K562 (cell line): Measurements from ENCODE around the gene GJC2. TPM values are rescaled to one million over a fixed set of nuclear protein-coding genes. Genes with fewer than 3 reads are reported as not detected.
A peak's percentile ranks its signal among the peaks of the same experiment; 100 is the strongest.

Experiments
- CBFB ChIP-seq: sonication (generic); formaldehyde crosslinking; IDR thresholded peaks from 2 replicates; pipeline ENCODE4 v1.4.0; 2020; ENCODE audit warnings: mild to moderate bottlenecking, missing genetic modification reagents
- CBX3 ChIP-seq, 2 experiments: IDR thresholded peaks; 1 replicate in 1 of 2; 2 replicates in 1 of 2; pipeline ENCODE4 v1.6.1; 2012; ENCODE audit warnings: inconsistent platforms in 2 of 2, low read length in 2 of 2, borderline replicate concordance in 1 of 2, control low read depth in 1 of 2
- DLX4 ChIP-seq: fragments of 250-450 bp; sonication (Bioruptor Pico); IDR thresholded peaks from 2 replicates; pipeline ENCODE4 v1.6.1; 2021; ENCODE audit warnings: mild to moderate bottlenecking
- HDGF ChIP-seq: fragments of 450-650 bp; IDR thresholded peaks from 2 replicates; pipeline ENCODE4 v1.6.1; 2016
- NFRKB ChIP-seq: fragments of 450-650 bp; IDR thresholded peaks from 2 replicates; pipeline ENCODE4 v1.6.1; 2016; ENCODE audit warnings: low read depth
- PML ChIP-seq: IDR thresholded peaks from 2 replicates; pipeline ENCODE4 v1.6.1; 2012; ENCODE audit warnings: low read length, inconsistent platforms
- POLR2H ChIP-seq: IDR thresholded peaks from 2 replicates; pipeline ENCODE4 v1.6.1; 2016; ENCODE audit warnings: missing genetic modification characterization, low read depth, mild to moderate bottlenecking, control low read depth, missing compliant biosample characterization, moderate library complexity
- PRPF4 ChIP-seq: fragments of 200-400 bp; formaldehyde crosslinking; IDR thresholded peaks from one replicate; pipeline ENCODE4 v1.6.1; 2017; ENCODE audit warnings: low read length, low read depth, mild to moderate bottlenecking; ENCODE audit not compliant: insufficient read depth, poor library complexity, severe bottlenecking
- PTRF ChIP-seq: fragments of 450-650 bp; IDR thresholded peaks from 2 replicates; pipeline ENCODE4 v1.6.1; 2016; ENCODE audit warnings: mild to moderate bottlenecking, missing genetic modification characterization, missing compliant biosample characterization
- SRF ChIP-seq, 2 experiments: fragments of 250-450, 450-650 bp in 1 of 2; sonication (Bioruptor Pico) in 1 of 2; sonication (generic) in 1 of 2; formaldehyde crosslinking; IDR thresholded peaks; 2 replicates each; pipeline versions ENCODE4 v1.5.0 to v1.5.1; 2020 to 2022; ENCODE audit warnings: mild to moderate bottlenecking in 1 of 2, missing genetic modification reagents in 1 of 2
- TOE1 ChIP-seq, 2 experiments: fragments of 450-650 bp in 1 of 2; sonication (generic) in 1 of 2; formaldehyde crosslinking in 1 of 2; IDR thresholded peaks; 2 replicates each; pipeline versions ENCODE4 v1.7.1 to v1.8.0; 2016 to 2022; ENCODE audit warnings: borderline replicate concordance in 2 of 2, mild to moderate bottlenecking in 2 of 2, antibody characterized with exemption in 1 of 2, inconsistent platforms in 1 of 2, low read depth in 1 of 2, missing genetic modification reagents in 1 of 2, moderate library complexity in 1 of 2
- ZBTB2 ChIP-seq: fragments of 450-650 bp; IDR thresholded peaks from 2 replicates; pipeline ENCODE4 v1.6.1; 2016; ENCODE audit warnings: antibody characterized with exemption
- polyA plus RNA-seq, 8 experiments: library from polyadenylated mRNA; depleted of rRNA in 4 of 8; stranded (reverse) in 5 of 8; unstranded in 3 of 8; fragments of >200 nt; fragmentation: Nextera tagmentation in 2 of 8; fragmentation: Illumina TruSeq in 1 of 8; extraction: Ambion mirVana in 2 of 8; extraction: Trizol in 1 of 8; gene quantifications; 2 replicates each; pipeline versions ENCODE4 v1.2.1 to v1.2.3, GENCODE V29; 2011 to 2014; ENCODE audit warnings: inconsistent platforms in 1 of 8, missing spikeins in 1 of 8
- total RNA-seq, 7 experiments: library from RNA; depleted of rRNA in 6 of 7; stranded (reverse); fragments of >200 nt in 6 of 7; fragmentation: Illumina TruSeq in 2 of 7; extraction: Trizol in 2 of 7; gene quantifications; 2 replicates each; pipeline versions ENCODE4 v1.2.1 to v1.2.3, GENCODE V29; 2011 to 2021; ENCODE audit warnings: low replicate concordance in 1 of 7

GJC2 gene
- total and polyA plus RNA-seq, 9 of the 15 experiments (the other 6 are each of a cell fraction or from before 2014, with no cell fraction given): 0.03 to 0.62 (median 0.11) TPM; not detected in 2

- TF ChIP-seq POLR2H (peak; percentile 96), DLX4 (CRISPR knock-in tag) (no peak), ZBTB2 (peak; percentile 95), PTRF (tag) (no peak), CBX3 (IDR thresholded peaks at IDR 0.05; ENCODE audit: borderline replicate concordance in 1 of 2, low read length in 2 of 2) (peak in 1 of 2 experiments; percentile 53; a peak in 1 of 3 replicates), PRPF4 (no peak), SRF (CRISPR knock-in tag; IDR thresholded peaks at IDR 0.05) (peak in 1 of 2 experiments; percentile 7; a peak in 1 of 4 replicates), CBFB (CRISPR knock-in tag) (no peak), PML (0 out of 2 replicates have a peak, but pooled peaks have one; percentile 15), HDGF (0 out of 2 replicates have a peak, but pooled peaks have one; percentile 60), TOE1 (IDR thresholded peaks at IDR 0.05; ENCODE audit: borderline replicate concordance) (0 out of 2 replicates have a peak, but pooled peaks have one; percentile 46), TOE1 (CRISPR knock-in tag; IDR thresholded peaks at IDR 0.05; ENCODE audit: borderline replicate concordance, low read depth) (peak; percentile 48; the same call in 1 of the 2 replicates), NFRKB (no peak)
Observed at GRCh38 chr1:228165372-228166169, 15.8 kb downstream of the GJC2 start, which contains the start of gene IBA57 (continued).
